ENCODE results near the gene SLC4A7. TPM values are rescaled to one million over a fixed set of nuclear protein-coding genes. Genes with fewer than 3 reads are reported as not detected.
"Not testable (repeated sequence)": the region's sequence is repeated elsewhere in the genome, so short reads cannot be mapped to it uniquely, and the experiment has no call there.

The SLC4A7 gene
- total and polyA plus RNA-seq, 2 donors (not counting 3 experiments of a cell fraction or from before 2014, with no cell fraction given), result 7.8 to 50.9 TPM

- no peak overlapping the region for H3K27ac ChIP-seq (ENCODE audit: insufficient read depth, low read depth, low read length)
- H2AFZ ChIP-seq (ENCODE audit: low read depth, low read length), result no peak overlapping the region
- H3K79me2 ChIP-seq (ENCODE audit: control insufficient read depth, insufficient read depth, low read length), result no peaks in the 10 kb centered on the region
- no TSS peak for BruUV-seq (replicated peaks)
- H3K27me3 ChIP-seq (ENCODE audit: control insufficient read depth in 2 of 2, insufficient read depth in 2 of 2, low read length in 2 of 2), result no peaks in the 10 kb centered on the region
- no peaks in the 10 kb centered on the region for H3K4me1 ChIP-seq (ENCODE audit: control insufficient read depth, extremely low read depth, insufficient read depth, low read length)
- no peak overlapping the region for H3K9ac ChIP-seq (replicated peaks; ENCODE audit: extremely low read depth, insufficient read depth, low read length)
- no peaks in the 10 kb centered on the region for H3K9me1 ChIP-seq (replicated peaks; ENCODE audit: control insufficient read depth, extremely low read depth, insufficient read depth, low read length)
- no peak overlapping the region for H3K4me2 ChIP-seq (ENCODE audit: insufficient read depth, low read length)
- H3K4me3 ChIP-seq (replicated peaks in 1 of 3; ENCODE audit: insufficient read depth in 1 of 3, low read depth in 1 of 3, low read length in 3 of 3), result no peak overlapping the region
- TF ChIP-seq JUN (IDR thresholded peaks at IDR 0.05; ENCODE audit: borderline replicate concordance, insufficient read depth, insufficient read length, low read depth) (no peak), EZH2 (IDR thresholded peaks at IDR 0.05; ENCODE audit: borderline replicate concordance, low read depth, low read length, severe bottlenecking) (no peak), MYC (IDR thresholded peaks at IDR 0.05; ENCODE audit: low read depth, low read length) (no peak), CTCF (IDR thresholded peaks at IDR 0.05; ENCODE audit: extremely low read depth in 1 of 2, insufficient read depth in 1 of 2, low read depth in 1 of 2, low read length in 2 of 2) (no peak), POLR2AphosphoS5 (IDR thresholded peaks at IDR 0.05; ENCODE audit: insufficient read depth, low read depth, low read length) (no peak), FOS (IDR thresholded peaks at IDR 0.05; ENCODE audit: borderline replicate concordance, insufficient read depth, low read length) (no peak), POLR2A (IDR thresholded peaks at IDR 0.05; ENCODE audit: low read depth, low read length) (no peak), GATA2 (IDR thresholded peaks at IDR 0.05; ENCODE audit: insufficient read depth, insufficient read length, low read depth, low read length) (no peak)
- TF ChIP-seq, protein P1, sequence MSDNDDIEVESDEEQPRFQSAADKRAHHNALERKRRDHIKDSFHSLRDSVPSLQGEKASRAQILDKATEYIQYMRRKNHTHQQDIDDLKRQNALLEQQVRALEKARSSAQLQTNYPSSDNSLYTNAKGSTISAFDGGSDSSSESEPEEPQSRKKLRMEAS (IDR thresholded peaks at IDR 0.05; ENCODE audit: insufficient read depth, insufficient read length), result no peak
- ChIA-PET POLR2A (no interaction called here), CTCF (no interaction called here)
- no peak for DNase-seq (ENCODE audit: low read depth, low spot score)
- no peaks in the 10 kb centered on the region for H4K20me1 ChIP-seq (replicated peaks; ENCODE audit: control insufficient read depth, extremely low read depth, insufficient read depth, low read length)
- peaks cover 3 to 26% of the 10 kb centered on the region in 2 experiments for H3K36me3 ChIP-seq (ENCODE audit: control insufficient read depth in 2 of 2, extremely low read depth in 1 of 2, insufficient read depth in 2 of 2, low read length in 2 of 2)
- H3K9me3 ChIP-seq (replicated peaks; ENCODE audit: control insufficient read depth, insufficient read depth, low read length), result no peaks in the 10 kb centered on the region
- dilution Hi-C loops (cut with MboI; ENCODE audit: extremely low pct_ligation_motif_present, low sequenced_read_pairs) (no loop called here), intact Hi-C loops (cut with micrococcal nuclease) (no loop called here)
- FAIRE-seq, result no peak
Observed at GRCh38 chr3:27392950-27393679, 91.1 kb downstream of the SLC4A7 start.

DNA sequence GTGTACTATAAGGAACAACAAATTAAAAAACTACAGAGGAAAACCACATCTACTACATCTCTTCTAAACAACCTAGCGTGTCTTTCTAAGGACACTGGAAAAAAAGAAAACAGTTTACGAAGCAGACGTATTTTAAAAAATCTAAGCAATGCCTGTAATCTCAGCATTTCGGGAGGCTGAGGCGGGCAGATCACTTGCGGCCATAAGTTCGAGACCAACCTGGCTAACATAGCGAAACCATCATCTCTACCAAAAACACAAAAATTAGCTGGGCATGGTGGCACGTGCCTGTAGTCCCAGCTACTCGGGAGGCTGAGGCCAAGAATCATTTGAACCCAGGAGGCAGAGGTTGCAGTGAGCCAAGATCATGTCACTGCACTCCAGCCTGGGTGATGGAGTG is 91.8 kb downstream of the SLC4A7 start:
- intact Hi-C loops (cut with micrococcal nuclease); CTCF ChIA-PET; H3K4me2 ChIP-seq (ENCODE audit: insufficient read depth, low read length); H3K9me1 ChIP-seq (replicated peaks; ENCODE audit: control insufficient read depth, extremely low read depth, insufficient read depth, low read length); H3K79me2 ChIP-seq (ENCODE audit: control insufficient read depth, insufficient read depth, low read length); BruUV-seq (replicated peaks); H3K9ac ChIP-seq (replicated peaks; ENCODE audit: extremely low read depth, insufficient read depth, low read length); dilution Hi-C loops (cut with MboI; ENCODE audit: extremely low pct_ligation_motif_present, low sequenced_read_pairs); FAIRE-seq; H4K20me1 ChIP-seq (replicated peaks; ENCODE audit: control insufficient read depth, extremely low read depth, insufficient read depth, low read length); DNase-seq (ENCODE audit: low read depth, low spot score); H3K27me3 ChIP-seq (ENCODE audit: control insufficient read depth in 2 of 2, insufficient read depth in 2 of 2, low read length in 2 of 2); H3K4me3 ChIP-seq (replicated peaks in 1 of 3; ENCODE audit: insufficient read depth in 1 of 3, low read depth in 1 of 3, low read length in 3 of 3); H3K9me3 ChIP-seq (replicated peaks; ENCODE audit: control insufficient read depth, insufficient read depth, low read length); POLR2A ChIA-PET; H3K4me1 ChIP-seq (ENCODE audit: control insufficient read depth, extremely low read depth, insufficient read depth, low read length); H2AFZ ChIP-seq (ENCODE audit: low read depth, low read length); H3K27ac ChIP-seq (ENCODE audit: insufficient read depth, low read depth, low read length): not testable (repeated sequence)
- peaks cover 3 to 24% of the 10 kb centered on the region in 2 experiments for H3K36me3 ChIP-seq (ENCODE audit: control insufficient read depth in 2 of 2, extremely low read depth in 1 of 2, insufficient read depth in 2 of 2, low read length in 2 of 2)

Data from endothelial cell of umbilical vein (primary cell).